OCI-LY1 (cell line): Measurements from ENCODE around the gene MMAA.

ENCODE experiments used
- H2AFZ ChIP-seq: fragments of 200-600 bp; sonication (generic), shearing (Covaris generic); 2 replicates; pipeline ENCODE4 v1.6.0; 2014; ENCODE audit warnings: antibody characterized with exemption, mild to moderate bottlenecking, low read length
- H3F3A ChIP-seq: fragments of 200-600 bp; sonication (generic), shearing (Covaris generic); 2 replicates; pipeline ENCODE4 v1.6.0; 2014; ENCODE audit warnings: mild to moderate bottlenecking, antibody characterized with exemption, low read length, moderate library complexity; ENCODE audit not compliant: insufficient read depth
- H3K27ac ChIP-seq: fragments of 200-600 bp; sonication (generic); 2 replicates; pipeline ENCODE4 v1.5.1; 2014; ENCODE audit warnings: low read length, mixed run types, mild to moderate bottlenecking, low read depth; ENCODE audit not compliant: poor library complexity, severe bottlenecking
- H3K27me3 ChIP-seq: fragments of 200-600 bp; sonication (generic); 2 replicates; pipeline ENCODE4 v1.6.0; 2014; ENCODE audit warnings: antibody characterized with exemption, mild to moderate bottlenecking, low read length, moderate library complexity; ENCODE audit not compliant: insufficient read depth
- H3K36me3 ChIP-seq: fragments of 200-600 bp; sonication (generic); 2 replicates; pipeline ENCODE4 v1.6.1; 2014; ENCODE audit warnings: mild to moderate bottlenecking, antibody characterized with exemption, low read length, moderate library complexity, mixed read lengths; ENCODE audit not compliant: insufficient read depth
- H3K4me1 ChIP-seq: fragments of 200-600 bp; sonication (generic); 2 replicates; pipeline ENCODE4 v1.5.1; 2014; ENCODE audit warnings: mild to moderate bottlenecking, low read length, moderate library complexity; ENCODE audit not compliant: insufficient read depth, severe bottlenecking
- H3K4me2 ChIP-seq: fragments of 200-600 bp; sonication (generic), shearing (Covaris generic); 2 replicates; pipeline ENCODE4 v1.6.1; 2014; ENCODE audit warnings: low read length
- H3K4me3 ChIP-seq: fragments of 200-600 bp; sonication (generic); 2 replicates; pipeline ENCODE4 v1.5.1; 2014; ENCODE audit warnings: low read length, low read depth, mild to moderate bottlenecking, mixed read lengths; ENCODE audit not compliant: poor library complexity, severe bottlenecking
- H3K79me2 ChIP-seq: fragments of 200-600 bp; shearing (Covaris generic); 2 replicates; pipeline ENCODE4 v1.6.1; 2016; ENCODE audit warnings: mixed run types, low read length, mixed read lengths; ENCODE audit not compliant: insufficient read depth
- H3K9ac ChIP-seq: fragments of 200-600 bp; sonication (generic), shearing (Covaris generic); 2 replicates; pipeline ENCODE4 v1.6.1; 2014; ENCODE audit warnings: mild to moderate bottlenecking, low read length, mixed read lengths
- H3K9me2 ChIP-seq: fragments of 200-600 bp; sonication (generic), shearing (Covaris generic); 2 replicates; pipeline ENCODE4 v1.6.1; 2014; ENCODE audit warnings: low read depth, mild to moderate bottlenecking, low read length, mixed read lengths
- H3K9me3 ChIP-seq: fragments of 200-600 bp; shearing (Covaris generic); 2 replicates; pipeline ENCODE4 v1.6.1; 2014; ENCODE audit warnings: low read length, mixed read lengths
- H4K20me1 ChIP-seq: fragments of 200-600 bp; sonication (generic), shearing (Covaris generic); 2 replicates; pipeline ENCODE4 v1.6.0; 2016; ENCODE audit warnings: mild to moderate bottlenecking, low read length; ENCODE audit not compliant: insufficient read depth
- CTCF ChIP-seq: fragments of 200-600 bp; sonication (generic), shearing (Covaris generic); IDR thresholded peaks from 2 replicates; pipeline ENCODE4 v1.5.1; 2017; ENCODE audit warnings: mild to moderate bottlenecking, antibody characterized with exemption, low read length, moderate library complexity, mixed read lengths
- EZH2 ChIP-seq: fragments of 200-600 bp; sonication (generic), shearing (Covaris generic); IDR thresholded peaks from 2 replicates; pipeline ENCODE4 v1.8.0; 2017; ENCODE audit warnings: borderline replicate concordance, mixed run types, mild to moderate bottlenecking, antibody characterized with exemption, low read length, moderate library complexity, mixed read lengths

Gene MMAA

GRCh38 chr4:145681518-145681917 is 62.3 kb downstream of the MMAA start:
- Histone ChIP-seq H3K9me2 (no peaks in the 10 kb centered on the region), H3F3A (no peaks in the 10 kb centered on the region), H3K36me3 (no peaks in the 10 kb centered on the region), H3K9ac (no peak overlapping the region), H3K9me3 (no peaks in the 10 kb centered on the region), H2AFZ (no peak overlapping the region), H3K27ac (no peak overlapping the region), H4K20me1 (no peaks in the 10 kb centered on the region), H3K4me2 (no peak overlapping the region), H3K79me2 (no peaks in the 10 kb centered on the region), H3K27me3 (no peaks in the 10 kb centered on the region), H3K4me3 (no peak overlapping the region), H3K4me1 (no peaks in the 10 kb centered on the region)
- TF ChIP-seq EZH2 (no peak), CTCF (no peak)

DNA sequence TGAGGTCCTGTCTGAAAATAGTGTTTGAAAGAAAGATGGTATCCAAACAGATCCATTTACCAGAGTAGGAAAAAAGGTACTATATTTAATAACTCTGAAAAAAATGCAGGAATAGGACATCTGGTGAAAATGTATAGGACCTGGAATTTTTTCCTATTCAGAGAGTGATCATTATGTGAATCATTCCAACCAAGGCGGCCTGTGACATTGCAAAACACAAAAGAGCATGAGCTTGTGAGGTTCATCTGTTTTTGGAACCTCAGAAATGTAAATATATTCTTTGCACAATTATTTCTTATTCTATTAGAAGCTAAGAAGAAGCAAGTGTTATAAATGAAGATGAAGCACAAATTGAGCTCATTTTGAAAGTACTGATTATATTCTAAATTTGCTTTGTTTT is 62.8 kb downstream of the MMAA start:
- Histone ChIP-seq H3K9me3 (no peaks in the 10 kb centered on the region), H3K4me2 (no peak overlapping the region), H2AFZ (no peak overlapping the region), H4K20me1 (no peaks in the 10 kb centered on the region), H3K4me3 (no peak overlapping the region), H3K79me2 (no peaks in the 10 kb centered on the region), H3K9me2 (no peaks in the 10 kb centered on the region), H3K36me3 (no peaks in the 10 kb centered on the region), H3K27ac (no peak overlapping the region), H3F3A (no peaks in the 10 kb centered on the region), H3K27me3 (no peaks in the 10 kb centered on the region), H3K4me1 (no peaks in the 10 kb centered on the region), H3K9ac (no peak overlapping the region)
- no peak for TF ChIP-seq CTCF
- TF ChIP-seq EZH2, result no peak

DNA sequence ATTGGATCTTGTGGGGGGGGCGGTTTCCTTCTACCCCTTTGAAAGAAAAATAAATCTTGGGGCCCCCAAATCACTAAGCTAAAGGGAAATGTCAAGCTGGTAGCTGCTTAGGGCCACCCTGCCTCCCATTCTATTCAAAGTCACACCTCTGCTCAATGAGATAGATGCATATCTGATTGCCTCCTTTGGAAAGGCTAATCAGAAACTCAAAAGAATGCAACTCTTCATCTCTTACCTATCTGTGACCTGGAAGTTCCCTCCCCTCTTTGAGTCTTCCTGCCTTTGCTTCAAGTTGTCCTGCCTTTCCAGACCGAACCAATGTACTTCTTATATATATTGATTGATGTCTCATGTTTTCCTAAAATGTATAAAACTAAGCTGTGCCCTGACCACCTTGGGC is 67.8 kb downstream of the MMAA start:
- H3K4me1 ChIP-seq, result no peaks in the 10 kb centered on the region
- H3K79me2 ChIP-seq, result no peaks in the 10 kb centered on the region
- H3K27ac ChIP-seq, result no peak overlapping the region
- H3K9me2 ChIP-seq, result no peaks in the 10 kb centered on the region
- peaks cover 2% of the 10 kb centered on the region; the same call in 1 of the 2 replicates for H3K9me3 ChIP-seq
- TF ChIP-seq EZH2 (no peak), CTCF (no peak)
- no peaks in the 10 kb centered on the region for H3K27me3 ChIP-seq
- H4K20me1 ChIP-seq, result no peaks in the 10 kb centered on the region
- H3K4me3 ChIP-seq, result no peak overlapping the region
- H2AFZ ChIP-seq, result no peak overlapping the region
- H3K36me3 ChIP-seq, result no peaks in the 10 kb centered on the region
- H3K4me2 ChIP-seq, result no peak overlapping the region
- H3F3A ChIP-seq, result no peaks in the 10 kb centered on the region
- H3K9ac ChIP-seq, result no peak overlapping the region
